Loucy (cell line): ENCODE results near the gene ERGIC3.
A peak's percentile ranks its signal among the peaks of the same experiment; 100 is the strongest.

Experiments used
- EZH2phosphoT487 ChIP-seq: fragments of 200-600 bp; IDR thresholded peaks from 2 replicates; pipeline ENCODE4 v1.6.1; 2018; ENCODE audit warnings: antibody characterized with exemption, mild to moderate bottlenecking, moderate library complexity, borderline replicate concordance
- TF ChIP-seq, protein P1 (sequence below): fragments of 200-600 bp; sonication (generic); conservative IDR thresholded peaks from 2 replicates; pipeline ENCODE4 v1.5.1; 2014; ENCODE audit warnings: mild to moderate bottlenecking, antibody characterized with exemption, low read length

DNA sequence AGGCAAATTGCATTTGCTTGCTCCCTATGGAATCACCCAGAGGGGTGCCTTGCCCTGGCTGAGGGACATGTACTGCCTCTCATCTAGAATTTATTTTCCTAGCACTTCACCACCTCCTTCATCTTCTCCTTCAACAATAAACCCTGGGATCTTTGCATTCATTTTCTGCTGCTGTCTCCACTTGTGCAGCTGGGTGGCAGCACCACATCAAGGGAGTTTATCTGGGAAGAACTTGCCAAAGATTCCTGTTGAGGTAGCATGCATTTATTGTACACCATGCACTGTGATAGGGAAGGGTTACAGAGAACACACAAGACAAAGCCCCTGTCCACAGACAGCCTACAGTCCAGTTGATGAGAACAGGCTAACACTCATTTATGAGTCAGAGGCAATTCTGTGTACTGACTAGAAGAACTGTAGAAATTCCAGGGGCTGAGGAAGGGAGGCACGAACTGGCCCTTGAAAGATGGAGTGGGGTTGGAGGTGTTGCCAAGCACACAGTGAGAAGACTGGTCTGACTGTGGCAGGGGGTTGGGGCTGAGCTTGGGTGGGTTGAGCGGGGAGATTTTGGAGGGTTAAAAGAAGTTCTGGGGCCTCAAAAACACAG, 30.0 kb upstream of the ERGIC3 start:
- TF ChIP-seq, protein P1, sequence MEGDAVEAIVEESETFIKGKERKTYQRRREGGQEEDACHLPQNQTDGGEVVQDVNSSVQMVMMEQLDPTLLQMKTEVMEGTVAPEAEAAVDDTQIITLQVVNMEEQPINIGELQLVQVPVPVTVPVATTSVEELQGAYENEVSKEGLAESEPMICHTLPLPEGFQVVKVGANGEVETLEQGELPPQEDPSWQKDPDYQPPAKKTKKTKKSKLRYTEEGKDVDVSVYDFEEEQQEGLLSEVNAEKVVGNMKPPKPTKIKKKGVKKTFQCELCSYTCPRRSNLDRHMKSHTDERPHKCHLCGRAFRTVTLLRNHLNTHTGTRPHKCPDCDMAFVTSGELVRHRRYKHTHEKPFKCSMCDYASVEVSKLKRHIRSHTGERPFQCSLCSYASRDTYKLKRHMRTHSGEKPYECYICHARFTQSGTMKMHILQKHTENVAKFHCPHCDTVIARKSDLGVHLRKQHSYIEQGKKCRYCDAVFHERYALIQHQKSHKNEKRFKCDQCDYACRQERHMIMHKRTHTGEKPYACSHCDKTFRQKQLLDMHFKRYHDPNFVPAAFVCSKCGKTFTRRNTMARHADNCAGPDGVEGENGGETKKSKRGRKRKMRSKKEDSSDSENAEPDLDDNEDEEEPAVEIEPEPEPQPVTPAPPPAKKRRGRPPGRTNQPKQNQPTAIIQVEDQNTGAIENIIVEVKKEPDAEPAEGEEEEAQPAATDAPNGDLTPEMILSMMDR: peak; percentile 77
- no peak for TF ChIP-seq EZH2phosphoT487
